Glomerular visceral epithelial cell (primary cell): ENCODE results near the gene CTDSP2.
"Not testable (repeated sequence)": the region's sequence is repeated elsewhere in the genome, so short reads cannot be mapped to it uniquely, and the experiment has no call there.

Experiments
- DNase-seq: peaks from one replicate; pipeline ENCODE4 v3.0.0-alpha.2; 2016; ENCODE audit errors: extremely low spot score

CTDSP2 gene

DNA sequence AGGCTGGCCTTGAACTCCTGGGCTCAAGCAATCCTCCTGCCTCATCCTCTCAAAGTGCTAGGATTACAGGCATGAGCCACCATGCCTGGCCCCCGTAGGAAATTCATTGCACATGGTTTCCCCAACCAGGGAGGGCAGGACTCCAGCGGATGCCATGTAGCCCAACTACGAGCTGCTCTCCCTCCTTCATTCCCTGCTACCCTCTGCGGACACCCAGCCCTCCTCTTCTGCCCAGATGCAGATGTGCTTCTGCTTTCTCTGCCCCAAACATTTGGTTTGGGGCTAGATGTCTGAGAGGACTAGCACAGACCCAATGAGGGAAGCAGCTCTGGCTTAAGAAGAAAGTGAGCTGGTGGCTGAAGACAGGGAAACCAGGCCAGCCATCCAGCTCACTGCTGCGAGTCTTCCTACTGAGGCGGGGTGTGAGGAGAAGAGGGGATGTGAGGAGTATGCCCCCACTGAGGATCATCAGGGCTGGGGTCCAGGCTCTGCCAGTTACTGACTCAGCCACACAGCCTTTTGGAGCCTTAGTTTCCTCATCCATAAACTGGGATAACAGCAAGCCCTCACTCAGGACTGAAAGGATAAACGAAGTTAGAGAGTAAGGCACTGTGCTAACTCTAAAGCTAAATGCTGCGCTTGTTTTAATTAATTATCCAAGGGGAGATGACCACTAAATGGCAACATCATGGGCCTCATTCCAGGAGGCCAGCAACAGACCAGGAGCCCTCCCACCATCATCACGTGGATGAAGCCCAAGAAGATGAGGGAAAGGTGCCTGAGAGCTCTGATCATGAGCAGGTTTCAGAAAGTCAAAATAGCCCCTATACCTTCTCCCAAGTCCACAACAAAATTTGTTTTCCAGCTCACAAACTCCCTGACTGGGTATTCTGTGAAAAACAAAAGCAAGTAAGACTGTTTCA is 10.9 kb downstream of the CTDSP2 start:
- DNase-seq = no peak

- no peak for DNase-seq
These were observed 12.2 kb downstream of the CTDSP2 start for GRCh38 chr12:57834086-57834876.

DNA sequence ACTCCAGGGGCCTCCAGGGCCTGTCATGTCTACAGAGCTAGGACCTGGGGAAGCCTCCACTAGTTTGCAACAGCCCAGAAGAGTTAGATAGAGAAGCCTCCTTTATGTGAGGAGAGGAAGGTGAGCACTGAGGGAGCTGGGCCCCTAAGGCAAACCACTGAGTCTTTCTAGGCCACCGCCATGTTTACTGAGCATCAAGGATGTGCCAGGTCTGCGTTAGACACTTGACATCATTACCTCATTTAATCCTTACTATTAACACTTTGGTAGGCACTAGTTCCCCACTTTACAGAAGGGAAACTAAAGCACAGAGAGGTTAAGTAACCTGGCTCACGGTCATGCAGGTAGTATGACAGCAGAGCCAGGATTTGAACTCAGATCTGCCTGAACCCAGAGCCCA is 12.9 kb downstream of the CTDSP2 start:
- no peak for DNase-seq

- peak; percentile 71 for DNase-seq
These were observed 13.6 kb downstream of the CTDSP2 start for GRCh38 chr12:57832966-57833365.

DNA sequence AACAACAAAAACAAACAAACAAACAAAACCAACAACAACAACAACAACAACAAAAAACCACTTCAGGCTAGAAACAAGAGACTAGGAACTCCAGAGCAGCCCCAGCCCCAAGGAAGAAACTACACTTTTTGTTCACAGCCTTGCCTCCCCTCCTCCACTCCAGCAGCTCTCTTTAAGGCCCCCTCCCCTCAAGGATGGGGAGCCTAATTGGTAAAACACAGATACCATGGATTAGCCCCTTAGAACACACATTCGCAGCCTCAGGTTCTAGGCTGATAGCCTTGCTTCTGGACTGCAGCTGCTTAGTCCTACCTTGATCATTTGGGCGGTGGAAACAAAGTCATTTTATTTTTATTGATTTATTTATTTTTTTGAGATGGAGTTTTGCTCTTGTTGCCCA is 16.1 kb downstream of the CTDSP2 start:
- no peak for DNase-seq

- DNase-seq = no peak
These were observed 17.3 kb downstream of the CTDSP2 start for GRCh38 chr12:57829025-57829777.

GRCh38 chr12:57826966-57827365 is 19.6 kb downstream of the CTDSP2 start:
- no peak for DNase-seq

DNA sequence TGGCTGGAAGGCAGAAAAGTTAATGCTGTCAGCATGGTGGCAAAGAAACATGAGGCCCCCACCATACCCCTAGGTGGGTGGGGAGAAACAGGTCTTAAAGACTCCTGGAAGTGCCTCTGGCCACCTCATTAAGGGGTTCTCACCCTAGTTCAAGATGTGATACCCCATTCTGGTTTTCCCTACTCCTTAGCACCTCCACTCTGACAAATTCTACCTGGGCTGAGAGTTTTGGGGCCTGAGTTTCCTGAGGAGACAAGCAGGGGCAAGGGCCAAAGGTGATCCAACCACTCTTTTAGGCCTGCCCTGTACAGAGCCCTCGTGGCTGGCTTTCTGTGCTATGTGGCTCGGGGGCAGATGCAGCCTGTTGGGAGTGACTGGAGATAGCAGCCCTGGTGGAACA is 20.1 kb downstream of the CTDSP2 start:
- DNase-seq = no peak

DNA sequence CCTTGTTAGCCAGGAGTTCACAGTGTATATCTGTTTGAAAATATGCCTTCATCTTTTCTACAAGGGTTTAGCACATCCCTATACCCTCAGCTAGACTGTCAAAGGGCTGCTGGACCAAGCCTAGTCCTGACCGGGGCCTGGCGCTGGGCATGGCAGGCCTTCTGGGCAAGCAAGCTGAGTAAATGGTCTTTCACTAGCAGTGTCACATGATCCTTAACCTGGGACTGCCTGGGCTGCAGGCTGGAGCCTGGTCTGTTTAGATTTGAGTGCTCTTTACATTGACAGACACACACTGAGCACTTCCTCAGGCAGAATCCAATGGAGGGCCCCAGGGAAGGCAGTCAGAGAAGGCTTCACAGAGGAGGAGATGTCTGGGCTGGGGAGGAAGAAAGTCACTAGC is 21.1 kb downstream of the CTDSP2 start:
- DNase-seq = no peak

DNA sequence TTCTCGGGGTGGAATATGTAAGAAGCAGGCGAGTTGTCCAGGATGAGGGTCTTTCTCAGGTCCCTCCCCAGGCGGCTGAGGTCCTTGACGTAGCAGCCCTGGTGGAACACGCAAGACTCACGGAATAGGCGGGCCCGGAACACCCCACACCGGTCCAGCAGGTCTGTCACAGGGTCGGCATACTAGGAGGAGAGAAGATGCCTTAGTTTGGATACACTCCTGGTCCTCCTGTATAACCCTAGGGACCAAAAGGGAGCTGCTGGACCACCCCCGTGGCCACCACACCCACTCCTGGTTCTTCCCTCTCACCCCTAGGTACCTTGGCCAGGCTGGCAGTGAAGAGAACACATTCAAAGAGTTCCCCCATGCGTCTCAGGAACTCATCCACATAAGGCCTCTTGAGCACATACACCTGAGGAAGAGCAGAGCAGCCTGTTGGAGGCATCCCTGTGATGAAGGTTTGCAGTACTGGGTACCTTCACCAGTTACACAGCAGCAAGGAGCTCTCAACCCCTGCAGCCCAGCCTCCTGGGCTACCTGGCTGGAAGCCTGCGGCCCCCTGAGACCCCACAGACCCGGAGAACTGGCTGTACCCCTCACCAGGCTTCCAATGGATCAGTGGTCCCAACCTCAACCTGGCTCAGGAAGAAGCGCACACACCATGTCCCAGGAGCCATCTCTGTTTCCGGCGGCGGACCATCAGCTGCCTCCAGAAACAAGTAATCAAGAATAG is 22.5 kb downstream of the CTDSP2 start:
- no peak for DNase-seq

- DNase-seq = no peak
These were observed 23.2 kb downstream of the CTDSP2 start for GRCh38 chr12:57823131-57823907.

GRCh38 chr12:57822392-57823130 is 24.0 kb downstream of the CTDSP2 start:
- DNase-seq = no peak

- no peak for DNase-seq
These were observed 24.9 kb downstream of the CTDSP2 start for GRCh38 chr12:57821474-57822214.

- not testable (repeated sequence) for DNase-seq
These were observed 25.5 kb downstream of the CTDSP2 start for GRCh38 chr12:57821015-57821414.

- not testable (repeated sequence) for DNase-seq
These were observed 26.4 kb downstream of the CTDSP2 start for GRCh38 chr12:57820119-57820518.

GRCh38 chr12:57817990-57818331 is 28.6 kb downstream of the CTDSP2 start:
- not testable (repeated sequence) for DNase-seq

GRCh38 chr12:57817261-57817989 is 29.1 kb downstream of the CTDSP2 start:
- no peak for DNase-seq

DNA sequence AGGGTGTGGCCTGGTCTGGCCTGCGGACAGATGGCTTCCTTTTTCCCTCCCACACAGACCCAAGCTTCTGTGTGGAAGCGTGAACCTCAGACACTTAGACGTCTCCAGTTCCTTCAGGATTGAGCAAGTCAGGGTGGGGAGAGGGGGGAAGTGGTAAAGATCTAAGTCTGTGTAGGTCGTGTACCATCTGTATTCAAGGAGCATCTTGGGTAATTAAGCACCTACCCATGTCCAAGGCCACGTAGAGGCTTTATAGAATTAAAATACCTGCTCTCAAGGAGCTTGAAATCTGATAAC is 29.7 kb downstream of the CTDSP2 start:
- DNase-seq = no peak
